Measurements from ENCODE around the gene POLR1A. TPM values are rescaled to one million over a fixed set of nuclear protein-coding genes. Genes with fewer than 3 reads are reported as not detected.

POLR1A gene
- total and polyA plus RNA-seq, 2 donors (not counting 3 experiments of a cell fraction or from before 2014, with no cell fraction given) = 7.6 to 40.7 TPM

DNA sequence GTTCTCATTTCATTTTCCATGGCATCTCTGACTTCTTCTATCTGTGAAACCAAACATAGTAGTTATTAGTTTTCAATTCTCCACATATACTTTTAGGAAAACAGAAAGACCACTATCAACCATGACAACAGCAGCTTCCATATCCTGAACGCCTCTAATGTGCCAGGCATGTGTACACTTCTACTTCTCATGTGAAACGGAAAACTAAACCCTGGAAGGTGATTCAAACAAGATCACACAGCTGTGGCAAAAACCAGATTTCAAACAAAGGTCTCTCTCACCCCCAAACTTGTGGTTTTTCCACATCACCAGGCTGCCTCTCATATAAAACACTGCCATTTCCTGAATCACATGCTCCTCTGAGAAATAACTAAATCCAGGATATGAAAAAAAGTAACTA, 42.1 kb upstream of the POLR1A start:
- dilution Hi-C loops (cut with MboI; ENCODE audit: extremely low pct_ligation_motif_present, low sequenced_read_pairs) (no loop called here), intact Hi-C loops (cut with micrococcal nuclease) (no loop called here)
- no peak overlapping the region for H2AFZ ChIP-seq (ENCODE audit: low read depth, low read length)
- BruUV-seq (replicated peaks) = no TSS peak
- no peak overlapping the region for H3K27ac ChIP-seq (ENCODE audit: insufficient read depth, low read depth, low read length)
- H4K20me1 ChIP-seq (replicated peaks; ENCODE audit: control insufficient read depth, extremely low read depth, insufficient read depth, low read length) = no peaks in the 10 kb centered on the region
- no peaks in the 10 kb centered on the region for H3K79me2 ChIP-seq (ENCODE audit: control insufficient read depth, insufficient read depth, low read length)
- TF ChIP-seq FOS (IDR thresholded peaks at IDR 0.05; ENCODE audit: borderline replicate concordance, insufficient read depth, low read length) (no peak), MYC (IDR thresholded peaks at IDR 0.05; ENCODE audit: low read depth, low read length) (no peak), POLR2AphosphoS5 (IDR thresholded peaks at IDR 0.05; ENCODE audit: insufficient read depth, low read depth, low read length) (no peak), GATA2 (IDR thresholded peaks at IDR 0.05; ENCODE audit: insufficient read depth, insufficient read length, low read depth, low read length) (no peak), POLR2A (IDR thresholded peaks at IDR 0.05; ENCODE audit: low read depth, low read length) (no peak)
- no peaks in the 10 kb centered on the region for H3K4me1 ChIP-seq (ENCODE audit: control insufficient read depth, extremely low read depth, insufficient read depth, low read length)
- no peaks in the 10 kb centered on the region for H3K27me3 ChIP-seq (ENCODE audit: control insufficient read depth in 2 of 2, insufficient read depth in 2 of 2, low read length in 2 of 2)
- no peaks in the 10 kb centered on the region for H3K9me3 ChIP-seq (replicated peaks; ENCODE audit: control insufficient read depth, insufficient read depth, low read length)
- H3K4me2 ChIP-seq (ENCODE audit: insufficient read depth, low read length) = no peak overlapping the region
- H3K9ac ChIP-seq (replicated peaks; ENCODE audit: extremely low read depth, insufficient read depth, low read length) = no peak overlapping the region
- no peaks in the 10 kb centered on the region for H3K9me1 ChIP-seq (replicated peaks; ENCODE audit: control insufficient read depth, extremely low read depth, insufficient read depth, low read length)
- DNase-seq (ENCODE audit: low read depth, low spot score) (no peak), FAIRE-seq (no peak)
- peaks cover 23 to 26% of the 10 kb centered on the region in 2 experiments for H3K36me3 ChIP-seq (ENCODE audit: control insufficient read depth in 2 of 2, extremely low read depth in 1 of 2, insufficient read depth in 2 of 2, low read length in 2 of 2)
- no peak overlapping the region for H3K4me3 ChIP-seq (replicated peaks in 1 of 3; ENCODE audit: insufficient read depth in 1 of 3, low read depth in 1 of 3, low read length in 3 of 3)
- ChIA-PET POLR2A (no interaction called here), CTCF (no interaction called here)

DNA sequence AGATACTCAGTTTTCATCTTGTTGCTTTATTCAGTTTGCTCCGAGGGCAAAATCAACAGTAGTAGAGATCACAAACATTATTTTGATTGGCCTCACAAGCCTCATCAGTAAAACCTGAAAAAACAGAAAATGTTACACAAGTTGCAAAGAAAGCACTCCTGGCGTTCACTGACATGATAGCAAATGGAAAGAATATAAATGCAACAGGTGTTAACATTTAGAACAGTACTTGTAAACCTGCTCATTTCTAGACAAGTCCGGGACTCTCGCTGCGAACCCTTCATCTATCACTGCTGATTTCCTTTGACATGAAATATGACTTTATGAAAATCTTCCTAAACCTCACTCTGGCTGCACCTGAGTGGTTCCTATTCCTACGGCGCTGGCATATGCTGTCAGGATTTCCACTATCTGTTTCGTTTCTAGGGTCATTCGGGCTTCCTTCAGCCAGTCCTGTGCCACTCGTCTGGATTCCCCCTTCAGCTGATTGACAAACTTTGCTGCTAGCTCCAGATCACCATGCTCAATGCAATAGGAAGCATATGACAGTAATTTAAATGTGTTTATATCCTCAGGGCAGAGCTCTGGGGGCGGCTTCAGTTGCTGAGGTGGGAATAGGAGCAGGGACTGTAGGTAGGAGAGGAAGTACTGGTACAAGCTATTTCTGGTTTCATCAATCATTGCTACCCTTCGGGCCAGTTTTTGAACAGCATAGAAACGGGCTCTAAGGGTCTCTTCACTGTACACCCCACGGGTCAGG, 38.4 kb upstream of the POLR1A start:
- Histone ChIP-seq H3K9me1 (replicated peaks; ENCODE audit: control insufficient read depth, extremely low read depth, insufficient read depth, low read length) (no peaks in the 10 kb centered on the region), H2AFZ (ENCODE audit: low read depth, low read length) (no peak overlapping the region), H3K27ac (ENCODE audit: insufficient read depth, low read depth, low read length) (no peak overlapping the region), H3K9me3 (replicated peaks; ENCODE audit: control insufficient read depth, insufficient read depth, low read length) (no peaks in the 10 kb centered on the region), H3K79me2 (ENCODE audit: control insufficient read depth, insufficient read depth, low read length) (no peaks in the 10 kb centered on the region), H3K4me3 (replicated peaks in 1 of 3; ENCODE audit: insufficient read depth in 1 of 3, low read depth in 1 of 3, low read length in 3 of 3) (no peak overlapping the region), H4K20me1 (replicated peaks; ENCODE audit: control insufficient read depth, extremely low read depth, insufficient read depth, low read length) (no peaks in the 10 kb centered on the region), H3K36me3 (ENCODE audit: control insufficient read depth in 2 of 2, extremely low read depth in 1 of 2, insufficient read depth in 2 of 2, low read length in 2 of 2) (peaks cover 19 to 20% of the 10 kb centered on the region in 2 experiments), H3K4me1 (ENCODE audit: control insufficient read depth, extremely low read depth, insufficient read depth, low read length) (no peaks in the 10 kb centered on the region), H3K9ac (replicated peaks; ENCODE audit: extremely low read depth, insufficient read depth, low read length) (no peak overlapping the region), H3K27me3 (ENCODE audit: control insufficient read depth in 2 of 2, insufficient read depth in 2 of 2, low read length in 2 of 2) (no peaks in the 10 kb centered on the region), H3K4me2 (ENCODE audit: insufficient read depth, low read length) (no peak overlapping the region)
- TF ChIP-seq, protein P1, sequence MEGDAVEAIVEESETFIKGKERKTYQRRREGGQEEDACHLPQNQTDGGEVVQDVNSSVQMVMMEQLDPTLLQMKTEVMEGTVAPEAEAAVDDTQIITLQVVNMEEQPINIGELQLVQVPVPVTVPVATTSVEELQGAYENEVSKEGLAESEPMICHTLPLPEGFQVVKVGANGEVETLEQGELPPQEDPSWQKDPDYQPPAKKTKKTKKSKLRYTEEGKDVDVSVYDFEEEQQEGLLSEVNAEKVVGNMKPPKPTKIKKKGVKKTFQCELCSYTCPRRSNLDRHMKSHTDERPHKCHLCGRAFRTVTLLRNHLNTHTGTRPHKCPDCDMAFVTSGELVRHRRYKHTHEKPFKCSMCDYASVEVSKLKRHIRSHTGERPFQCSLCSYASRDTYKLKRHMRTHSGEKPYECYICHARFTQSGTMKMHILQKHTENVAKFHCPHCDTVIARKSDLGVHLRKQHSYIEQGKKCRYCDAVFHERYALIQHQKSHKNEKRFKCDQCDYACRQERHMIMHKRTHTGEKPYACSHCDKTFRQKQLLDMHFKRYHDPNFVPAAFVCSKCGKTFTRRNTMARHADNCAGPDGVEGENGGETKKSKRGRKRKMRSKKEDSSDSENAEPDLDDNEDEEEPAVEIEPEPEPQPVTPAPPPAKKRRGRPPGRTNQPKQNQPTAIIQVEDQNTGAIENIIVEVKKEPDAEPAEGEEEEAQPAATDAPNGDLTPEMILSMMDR (IDR thresholded peaks at IDR 0.05; ENCODE audit: extremely low read depth in 1 of 2, insufficient read depth in 1 of 2, low read depth in 1 of 2, low read length in 2 of 2) = no peak
- TF ChIP-seq GATA2 (IDR thresholded peaks at IDR 0.05; ENCODE audit: insufficient read depth, insufficient read length, low read depth, low read length) = no peak
- TF ChIP-seq POLR2A (IDR thresholded peaks at IDR 0.05; ENCODE audit: low read depth, low read length) = no peak
- TF ChIP-seq FOS (IDR thresholded peaks at IDR 0.05; ENCODE audit: borderline replicate concordance, insufficient read depth, low read length) = no peak
- TF ChIP-seq JUN (IDR thresholded peaks at IDR 0.05; ENCODE audit: borderline replicate concordance, insufficient read depth, insufficient read length, low read depth) = no peak
- no peak for TF ChIP-seq EZH2 (IDR thresholded peaks at IDR 0.05; ENCODE audit: borderline replicate concordance, low read depth, low read length, severe bottlenecking)
- no peak for TF ChIP-seq MYC (IDR thresholded peaks at IDR 0.05; ENCODE audit: low read depth, low read length)
- TF ChIP-seq POLR2AphosphoS5 (IDR thresholded peaks at IDR 0.05; ENCODE audit: insufficient read depth, low read depth, low read length) = no peak
- TF ChIP-seq, protein P2, sequence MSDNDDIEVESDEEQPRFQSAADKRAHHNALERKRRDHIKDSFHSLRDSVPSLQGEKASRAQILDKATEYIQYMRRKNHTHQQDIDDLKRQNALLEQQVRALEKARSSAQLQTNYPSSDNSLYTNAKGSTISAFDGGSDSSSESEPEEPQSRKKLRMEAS (IDR thresholded peaks at IDR 0.05; ENCODE audit: insufficient read depth, insufficient read length) = no peak
- dilution Hi-C loops (cut with MboI; ENCODE audit: extremely low pct_ligation_motif_present, low sequenced_read_pairs) (no loop called here), intact Hi-C loops (cut with micrococcal nuclease) (no loop called here)
- POLR2A ChIA-PET = no interaction called here
- BruUV-seq (replicated peaks) = TSS peak; percentile 67
- CTCF ChIA-PET = interaction anchor here (1.2 kb wide), 1 partner anchor 229 kb away, joined by 3 read pairs; no protein-coding TSS in a partner anchor
- DNase-seq (ENCODE audit: low read depth, low spot score) = no peak
- no peak for FAIRE-seq

Measured in endothelial cell of umbilical vein (primary cell).